ENCODE data around the gene F12. TPM values are rescaled to one million over a fixed set of nuclear protein-coding genes. Genes with fewer than 3 reads are reported as not detected.

F12 gene
- total and polyA plus RNA-seq, 2 donors (not counting 3 experiments of a cell fraction or from before 2014, with no cell fraction given): 1.00 to 1.4 TPM

DNA sequence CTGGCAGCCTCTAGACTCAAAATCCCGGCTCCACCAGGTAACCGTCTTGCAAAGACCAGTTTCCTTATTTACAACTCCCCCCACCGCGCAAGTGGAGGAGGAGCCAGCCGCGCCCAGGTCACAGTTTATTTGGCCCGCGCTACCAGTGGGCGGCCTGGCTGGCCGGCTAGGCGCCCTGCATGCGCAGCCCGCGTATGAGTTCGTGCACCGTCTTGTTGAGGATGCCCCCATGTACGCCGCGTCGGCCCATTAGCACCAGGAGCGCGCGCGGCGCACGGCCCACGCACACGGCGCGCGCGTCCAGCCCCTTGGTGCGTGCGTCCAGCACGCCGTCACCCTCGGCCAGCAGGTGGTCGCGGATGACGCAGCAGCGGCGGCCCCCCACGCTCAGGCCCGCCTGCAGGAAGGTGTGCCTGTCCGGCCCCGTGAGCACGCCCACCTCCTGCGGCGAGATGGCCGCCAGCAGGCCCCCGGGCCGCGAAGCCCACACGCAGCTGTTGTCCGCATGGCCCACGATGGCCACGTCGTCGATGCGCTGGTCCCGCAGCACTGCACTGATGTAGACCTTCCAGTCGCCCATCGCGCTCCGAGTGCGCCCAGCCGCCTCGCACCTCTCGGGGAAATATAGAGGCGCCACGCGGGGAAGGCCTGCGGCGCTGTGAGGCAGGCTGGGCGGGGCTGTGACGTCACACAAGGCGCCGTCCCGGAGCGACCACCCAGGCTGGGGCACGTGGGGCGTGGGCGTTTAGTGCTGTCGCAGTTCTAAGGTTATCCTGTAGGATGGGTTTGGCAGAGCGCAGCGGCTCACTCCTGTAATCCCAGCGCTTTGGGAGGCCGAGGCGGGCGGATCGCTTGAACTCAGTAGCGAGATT, 9.1 kb downstream of the F12 start, which contains the start of gene PFN3:
PFN3 (minus strand) TSS at position 665 of the 872 bp plus-strand sequence; CDS start at position 580, 85 bp downstream.
- peak within 1 kb of the TSS; percentile 68 for H2AFZ ChIP-seq (ENCODE audit: low read depth, low read length)
- DNase-seq (ENCODE audit: low read depth, low spot score): no peak
- H3K4me1 ChIP-seq (ENCODE audit: control insufficient read depth, extremely low read depth, insufficient read depth, low read length): peaks cover 23% of the 10 kb centered on the region
- H3K4me2 ChIP-seq (ENCODE audit: insufficient read depth, low read length): no peak within 1 kb of the TSS
- intact Hi-C loops (cut with micrococcal nuclease) (no loop called here), dilution Hi-C loops (cut with MboI; ENCODE audit: extremely low pct_ligation_motif_present, low sequenced_read_pairs) (no loop called here)
- ChIA-PET POLR2A (no interaction called here), CTCF (interaction anchor here (2.0 to 7.1 kb wide), 3 partner anchors 11 to 329 kb away, joined by 4 to 288 read pairs (median 138); partner anchors contain the start of gene PRR7)
- no peak within 1 kb of the TSS for H3K27ac ChIP-seq (ENCODE audit: insufficient read depth, low read depth, low read length)
- FAIRE-seq: no peak
- TF ChIP-seq MYC (IDR thresholded peaks at IDR 0.05; ENCODE audit: low read depth, low read length) (no peak), FOS (IDR thresholded peaks at IDR 0.05; ENCODE audit: borderline replicate concordance, insufficient read depth, low read length) (no peak), CTCF (IDR thresholded peaks at IDR 0.05; ENCODE audit: extremely low read depth in 1 of 2, insufficient read depth in 1 of 2, low read depth in 1 of 2, low read length in 2 of 2) (no peak), EZH2 (IDR thresholded peaks at IDR 0.05; ENCODE audit: borderline replicate concordance, low read depth, low read length, severe bottlenecking) (peak; percentile 76), JUN (IDR thresholded peaks at IDR 0.05; ENCODE audit: borderline replicate concordance, insufficient read depth, insufficient read length, low read depth) (no peak), POLR2A (IDR thresholded peaks at IDR 0.05; ENCODE audit: low read depth, low read length) (no peak), POLR2AphosphoS5 (IDR thresholded peaks at IDR 0.05; ENCODE audit: insufficient read depth, low read depth, low read length) (no peak), GATA2 (IDR thresholded peaks at IDR 0.05; ENCODE audit: insufficient read depth, insufficient read length, low read depth, low read length) (no peak)
- TF ChIP-seq, protein P1, sequence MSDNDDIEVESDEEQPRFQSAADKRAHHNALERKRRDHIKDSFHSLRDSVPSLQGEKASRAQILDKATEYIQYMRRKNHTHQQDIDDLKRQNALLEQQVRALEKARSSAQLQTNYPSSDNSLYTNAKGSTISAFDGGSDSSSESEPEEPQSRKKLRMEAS (IDR thresholded peaks at IDR 0.05; ENCODE audit: insufficient read depth, insufficient read length): peak; percentile 58
- H3K27me3 ChIP-seq (ENCODE audit: control insufficient read depth in 2 of 2, insufficient read depth in 2 of 2, low read length in 2 of 2): peaks cover 33 to 39% of the 10 kb centered on the region in 2 experiments
- H3K4me3 ChIP-seq (replicated peaks in 1 of 3; ENCODE audit: insufficient read depth in 1 of 3, low read depth in 1 of 3, low read length in 3 of 3): no peak within 1 kb of the TSS
- no TSS peak for BruUV-seq (replicated peaks)
- H3K79me2 ChIP-seq (ENCODE audit: control insufficient read depth, insufficient read depth, low read length): no peaks in the 10 kb centered on the region
- H3K9me3 ChIP-seq (replicated peaks; ENCODE audit: control insufficient read depth, insufficient read depth, low read length): no peaks in the 10 kb centered on the region
- no peaks in the 10 kb centered on the region for H4K20me1 ChIP-seq (replicated peaks; ENCODE audit: control insufficient read depth, extremely low read depth, insufficient read depth, low read length)
- no peak within 1 kb of the TSS for H3K9ac ChIP-seq (replicated peaks; ENCODE audit: extremely low read depth, insufficient read depth, low read length)
- no peaks in the 10 kb centered on the region for H3K36me3 ChIP-seq (ENCODE audit: control insufficient read depth in 2 of 2, extremely low read depth in 1 of 2, insufficient read depth in 2 of 2, low read length in 2 of 2)
- H3K9me1 ChIP-seq (replicated peaks; ENCODE audit: control insufficient read depth, extremely low read depth, insufficient read depth, low read length): no peaks in the 10 kb centered on the region
